LNCAP (cell line): ENCODE results near the gene BCORL1.

Source experiments
- TF ChIP-seq, protein P1 (sequence below): fragments of 450-650 bp; IDR thresholded peaks from 2 replicates; pipeline ENCODE4 v1.5.1; 2017; ENCODE audit warnings: mild to moderate bottlenecking

Gene BCORL1

DNA sequence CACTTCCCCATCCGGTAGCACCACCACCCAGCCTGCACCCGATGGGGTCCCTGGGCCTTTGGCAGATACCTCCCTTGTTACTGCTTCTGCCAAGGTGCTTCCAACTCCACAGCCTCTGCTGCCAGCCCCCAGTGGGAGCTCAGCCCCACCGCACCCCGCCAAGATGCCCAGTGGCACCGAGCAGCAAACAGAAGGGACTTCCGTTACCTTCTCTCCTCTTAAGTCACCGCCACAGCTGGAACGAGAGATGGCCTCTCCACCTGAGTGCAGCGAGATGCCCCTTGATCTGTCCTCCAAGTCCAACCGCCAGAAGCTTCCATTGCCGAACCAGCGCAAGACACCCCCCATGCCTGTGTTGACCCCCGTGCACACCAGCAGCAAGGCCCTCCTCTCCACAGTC, 31.9 kb downstream of the BCORL1 start:
- TF ChIP-seq, protein P1, sequence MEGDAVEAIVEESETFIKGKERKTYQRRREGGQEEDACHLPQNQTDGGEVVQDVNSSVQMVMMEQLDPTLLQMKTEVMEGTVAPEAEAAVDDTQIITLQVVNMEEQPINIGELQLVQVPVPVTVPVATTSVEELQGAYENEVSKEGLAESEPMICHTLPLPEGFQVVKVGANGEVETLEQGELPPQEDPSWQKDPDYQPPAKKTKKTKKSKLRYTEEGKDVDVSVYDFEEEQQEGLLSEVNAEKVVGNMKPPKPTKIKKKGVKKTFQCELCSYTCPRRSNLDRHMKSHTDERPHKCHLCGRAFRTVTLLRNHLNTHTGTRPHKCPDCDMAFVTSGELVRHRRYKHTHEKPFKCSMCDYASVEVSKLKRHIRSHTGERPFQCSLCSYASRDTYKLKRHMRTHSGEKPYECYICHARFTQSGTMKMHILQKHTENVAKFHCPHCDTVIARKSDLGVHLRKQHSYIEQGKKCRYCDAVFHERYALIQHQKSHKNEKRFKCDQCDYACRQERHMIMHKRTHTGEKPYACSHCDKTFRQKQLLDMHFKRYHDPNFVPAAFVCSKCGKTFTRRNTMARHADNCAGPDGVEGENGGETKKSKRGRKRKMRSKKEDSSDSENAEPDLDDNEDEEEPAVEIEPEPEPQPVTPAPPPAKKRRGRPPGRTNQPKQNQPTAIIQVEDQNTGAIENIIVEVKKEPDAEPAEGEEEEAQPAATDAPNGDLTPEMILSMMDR = no peak

DNA sequence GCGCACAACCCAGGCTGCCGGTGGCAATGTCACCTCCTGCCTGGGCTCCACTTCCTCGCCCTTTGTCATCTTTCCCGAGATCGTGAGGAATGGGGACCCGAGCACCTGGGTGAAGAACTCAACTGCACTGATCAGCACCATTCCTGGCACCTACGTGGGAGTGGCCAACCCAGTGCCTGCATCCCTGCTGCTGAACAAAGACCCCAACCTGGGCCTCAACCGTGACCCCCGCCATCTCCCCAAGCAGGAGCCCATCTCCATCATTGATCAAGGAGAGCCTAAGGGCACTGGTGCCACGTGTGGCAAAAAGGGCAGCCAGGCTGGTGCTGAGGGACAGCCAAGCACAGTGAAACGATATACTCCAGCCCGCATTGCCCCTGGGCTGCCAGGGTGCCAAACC, 32.3 kb downstream of the BCORL1 start:
- TF ChIP-seq, protein P1 = no peak

DNA sequence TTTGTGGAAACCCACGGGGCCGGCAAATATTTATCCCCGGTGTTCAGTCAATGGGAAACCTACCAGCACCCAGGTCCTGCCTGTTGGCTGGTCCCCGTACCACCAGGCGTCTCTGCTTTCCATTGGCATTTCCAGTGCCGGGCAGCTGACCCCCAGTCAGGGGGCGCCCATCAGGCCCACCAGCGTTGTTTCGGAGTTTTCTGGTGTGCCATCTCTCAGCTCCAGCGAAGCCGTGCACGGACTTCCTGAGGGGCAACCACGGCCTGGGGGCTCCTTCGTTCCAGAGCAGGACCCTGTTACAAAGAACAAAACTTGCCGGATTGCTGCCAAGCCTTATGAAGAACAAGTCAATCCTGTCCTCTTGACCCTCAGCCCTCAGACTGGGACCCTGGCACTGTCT, 32.7 kb downstream of the BCORL1 start:
- TF ChIP-seq, protein P1 = no peak

DNA sequence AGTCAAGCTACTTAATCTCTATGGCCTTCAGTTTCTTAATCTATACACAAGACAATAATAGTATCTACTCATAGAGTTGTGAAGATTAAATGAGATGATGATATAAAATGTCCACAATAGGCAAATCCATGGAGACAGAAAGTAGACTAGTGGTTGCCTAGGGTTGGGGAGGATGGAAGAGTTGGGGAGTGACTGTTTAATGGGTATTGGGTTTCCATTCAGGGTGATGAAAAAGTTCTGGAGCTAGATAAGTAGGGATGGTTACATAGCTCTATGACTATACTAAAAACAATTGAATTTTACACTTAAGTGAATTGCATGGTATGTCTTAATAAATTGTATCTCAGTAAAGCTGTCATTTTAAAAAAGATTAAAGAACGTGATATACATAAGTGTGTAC, 35.7 kb downstream of the BCORL1 start:
- TF ChIP-seq, protein P1 = no peak

DNA sequence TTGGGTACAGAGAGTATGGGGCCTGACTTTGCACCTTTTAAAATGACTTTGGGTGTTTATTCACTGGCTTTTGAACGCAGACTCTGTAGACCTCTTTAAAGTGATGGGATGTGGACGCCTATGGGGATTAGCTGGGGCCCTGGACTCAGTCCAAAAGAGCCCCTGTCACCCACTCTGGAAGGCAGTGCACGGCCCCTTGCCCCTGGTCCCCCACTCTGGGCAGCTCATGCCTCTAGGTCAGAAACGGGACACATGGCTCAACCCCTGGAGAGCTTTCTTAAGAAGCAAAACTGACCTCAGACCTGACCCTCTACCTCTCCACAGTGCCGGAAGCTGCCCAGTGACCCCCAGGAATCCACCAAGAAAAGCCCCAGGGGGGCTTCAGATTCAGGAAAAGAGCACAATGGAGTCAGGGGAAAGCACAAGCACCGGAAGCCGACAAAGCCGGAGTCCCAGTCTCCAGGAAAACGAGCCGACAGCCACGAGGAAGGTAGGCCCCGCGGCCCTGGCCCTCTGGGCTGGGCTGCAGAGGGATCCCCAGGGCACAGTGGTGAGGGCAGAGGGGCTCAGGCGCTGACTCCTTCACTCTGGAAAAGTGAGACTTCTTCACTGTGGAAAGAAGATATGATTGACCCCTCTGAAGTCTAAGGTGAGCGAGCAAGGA, 38.4 kb downstream of the BCORL1 start:
- TF ChIP-seq, protein P1 = no peak

DNA sequence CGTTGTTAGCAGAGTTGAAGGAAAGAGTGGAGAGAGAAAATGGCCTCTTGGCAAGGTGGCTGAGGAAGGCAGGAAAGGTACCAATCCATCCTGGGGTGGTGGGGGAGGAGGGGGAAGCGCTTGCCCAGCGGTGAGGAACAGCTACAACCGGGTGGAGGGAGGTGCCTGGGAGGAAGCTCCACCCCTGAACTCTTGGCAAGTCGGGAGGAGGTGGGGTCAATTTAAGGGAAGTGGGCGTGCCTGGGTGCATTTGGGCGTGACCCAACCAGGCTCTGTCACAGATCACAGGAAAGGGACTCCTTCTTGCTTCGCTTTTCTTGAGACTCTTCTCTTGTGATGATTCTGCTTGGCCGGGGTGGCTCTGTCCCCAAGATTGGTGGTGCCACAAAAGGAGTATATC, 41.7 kb downstream of the BCORL1 start:
- TF ChIP-seq, protein P1 = no peak

DNA sequence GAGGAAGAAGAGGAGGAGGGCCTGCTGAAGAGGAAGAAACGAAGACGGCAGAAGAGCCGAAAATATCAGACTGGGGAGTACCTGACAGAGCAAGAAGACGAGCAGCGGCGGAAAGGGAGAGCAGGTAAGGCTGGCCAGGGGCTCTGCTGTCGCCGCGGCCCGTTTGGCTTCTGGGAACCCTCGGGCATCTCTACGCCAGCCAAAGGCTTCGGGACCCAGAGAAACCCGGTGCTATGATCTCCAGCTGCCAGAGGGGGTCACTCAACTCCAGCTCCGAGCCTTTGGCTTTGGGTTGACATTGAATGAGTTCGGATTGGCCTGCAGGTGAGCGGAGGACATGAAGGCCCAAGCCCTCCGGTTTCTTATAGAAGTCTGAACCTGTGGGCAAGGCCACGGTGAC, 42.8 kb downstream of the BCORL1 start:
- TF ChIP-seq, protein P1 = no peak

DNA sequence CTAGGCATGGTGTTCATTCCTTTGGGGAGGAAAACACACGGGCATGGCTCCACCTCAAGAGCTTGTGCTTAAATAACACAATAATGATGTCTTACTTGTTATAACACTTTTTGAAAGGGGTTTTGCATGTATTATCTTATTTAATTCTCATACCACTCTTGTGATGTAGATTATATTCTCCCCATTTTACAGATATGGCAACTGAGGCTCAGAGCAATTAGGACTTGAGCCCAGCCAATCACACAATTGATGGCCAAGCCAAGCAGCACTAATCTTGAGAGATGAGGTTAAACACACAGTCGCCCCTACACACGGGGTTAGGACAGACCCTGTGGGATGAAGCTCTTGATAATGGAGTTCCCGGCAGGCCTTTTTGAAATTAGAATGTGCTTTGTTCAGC, 45.1 kb downstream of the BCORL1 start:
- TF ChIP-seq, protein P1 = no peak
